HL-60 (cell line): ENCODE measurements around the gene OXCT1.
A peak's percentile ranks its signal among the peaks of the same experiment; 100 is the strongest.

Experiments used
- CTCF ChIP-seq: IDR thresholded peaks from one replicate; pipeline ENCODE4 v1.5.1; 2011; ENCODE audit warnings: low read length, control low read depth, inconsistent platforms; ENCODE audit not compliant: insufficient read depth
- GABPA ChIP-seq: IDR thresholded peaks from 2 replicates; pipeline ENCODE4 v1.6.1; 2012; ENCODE audit warnings: low read depth
- POLR2AphosphoS5 ChIP-seq: IDR thresholded peaks from 2 replicates; pipeline ENCODE4 v1.6.1; 2012; ENCODE audit warnings: low read depth
- REST ChIP-seq: IDR thresholded peaks from 2 replicates; pipeline ENCODE4 v1.6.1; 2012; ENCODE audit warnings: low read depth; ENCODE audit not compliant: insufficient replicate concordance
- SPI1 ChIP-seq: IDR thresholded peaks from 2 replicates; pipeline ENCODE4 v1.6.1; 2012; ENCODE audit warnings: low read depth, mild to moderate bottlenecking, borderline replicate concordance

- no peak for TF ChIP-seq CTCF
- no peak for TF ChIP-seq POLR2AphosphoS5
- no peak for TF ChIP-seq REST
- no peak for TF ChIP-seq GABPA
- peak; percentile 24; the same call in 1 of the 2 replicates for TF ChIP-seq SPI1
These were observed 47.9 kb upstream of the OXCT1 start for GRCh38 chr5:41918105-41918504.
